Peyer's patch (tissue), 4 donors: ENCODE measurements around the gene FZD1.

Source experiments
- CTCF ChIP-seq, 6 experiments: fragments of 450-650 bp in 4 of 6; fragments of 200-600 bp in 2 of 6; sonication (generic) in 1 of 6; IDR thresholded peaks; one replicate each; pipeline ENCODE4 v1.5.1; 2017 to 2019; ENCODE audit warnings: antibody characterized with exemption in 6 of 6, mild to moderate bottlenecking in 3 of 6, moderate library complexity in 1 of 6
- POLR2A ChIP-seq, 2 donors: fragments of 450-650 bp; IDR thresholded peaks; one replicate each; pipeline ENCODE4 v1.5.1; 2017; ENCODE audit warnings: antibody characterized with exemption in 2 of 2, mild to moderate bottlenecking in 2 of 2, moderate library complexity in 2 of 2

- no peak for TF ChIP-seq CTCF (IDR thresholded peaks at IDR 0.05)
- no peak for TF ChIP-seq POLR2A (IDR thresholded peaks at IDR 0.05)
Measured at GRCh38 chr7:91311839-91312238, 47.6 kb downstream of the FZD1 start.
